HEK293T (cell line): ENCODE measurements around the gene CD82.

Experiments used
- BHLHE40 ChIP-seq: fragments of 450-650 bp; IDR thresholded peaks from 2 replicates; pipeline ENCODE4 v1.6.1; 2016; ENCODE audit warnings: mild to moderate bottlenecking, moderate library complexity, borderline replicate concordance
- HDGF ChIP-seq: fragments of 450-650 bp; IDR thresholded peaks from 2 replicates; pipeline ENCODE4 v1.6.1; 2017; ENCODE audit warnings: antibody characterized with exemption, borderline replicate concordance
- SP1 ChIP-seq: fragments of 450-650 bp; IDR thresholded peaks from 2 replicates; pipeline ENCODE4 v1.6.1; 2017
- TARDBP ChIP-seq: fragments of 450-650 bp; IDR thresholded peaks from 2 replicates; pipeline ENCODE4 v1.6.1; 2016
- ZNF384 ChIP-seq: fragments of 450-650 bp; IDR thresholded peaks from 2 replicates; pipeline ENCODE4 v1.6.1; 2016

- TF ChIP-seq TARDBP, result no peak
- no peak for TF ChIP-seq BHLHE40
- TF ChIP-seq ZNF384, result no peak
- no peak for TF ChIP-seq SP1
- no peak for TF ChIP-seq HDGF
Observed at GRCh38 chr11:44602891-44603310, 37.4 kb downstream of the CD82 start.
